HG03159 (cell line): ENCODE results near the gene UCKL1.
"Not testable (repeated sequence)": the region's sequence is repeated elsewhere in the genome, so short reads cannot be mapped to it uniquely, and the experiment has no call there.

Experiments
- ATAC-seq: cut with Tn5 transposase; IDR thresholded peaks from one replicate; pipeline ENCODE4 v1.9.1; 2021; ENCODE audit warnings: mild to moderate bottlenecking, moderate library complexity; ENCODE audit not compliant: unreplicated experiment

The UCKL1 gene

DNA sequence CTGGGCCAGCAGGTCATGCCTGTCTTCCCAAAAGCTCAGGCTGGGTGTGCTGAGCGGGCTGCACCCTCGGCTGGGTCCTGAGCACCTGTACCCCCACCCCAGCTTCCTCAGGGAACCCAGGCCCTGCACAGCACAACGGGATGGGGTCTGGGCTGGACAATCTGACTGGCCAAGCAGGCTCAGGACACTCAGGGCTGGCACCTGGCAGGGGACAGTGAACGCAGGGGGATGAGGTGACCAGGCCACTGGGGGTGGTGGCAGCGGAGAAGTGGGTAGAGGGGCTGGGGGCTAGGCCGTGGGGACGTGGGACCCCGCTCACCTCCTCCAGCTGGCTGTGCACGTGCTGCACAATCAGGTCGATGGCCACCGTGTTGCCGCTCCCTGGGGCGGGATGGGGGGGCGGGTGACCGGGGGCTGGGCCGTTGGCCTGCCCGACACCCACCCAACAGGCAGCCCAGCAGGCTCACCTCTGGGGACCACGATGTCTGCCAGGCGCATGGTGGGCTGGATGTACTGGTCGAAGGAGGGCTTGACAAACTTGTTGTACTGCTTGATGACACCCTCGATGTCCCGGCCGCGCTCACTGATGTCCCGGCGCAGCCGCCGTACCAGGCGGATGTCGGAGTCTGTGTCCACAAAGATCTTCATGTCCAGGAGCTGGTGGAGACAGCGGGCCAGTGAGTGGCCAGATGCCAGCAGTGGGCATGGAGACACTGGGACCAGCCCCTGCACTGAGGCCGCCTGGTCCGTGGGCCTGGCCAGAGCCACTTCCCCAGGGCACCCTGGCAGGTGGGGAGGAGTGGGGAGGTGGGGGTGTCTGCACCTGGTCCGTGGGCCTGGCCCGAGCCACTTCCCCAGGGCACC lies 11.9 kb downstream of the UCKL1 start:
- no peak for ATAC-seq

GRCh38 chr20:63943808-63944077 lies 12.5 kb downstream of the UCKL1 start:
- no peak for ATAC-seq

DNA sequence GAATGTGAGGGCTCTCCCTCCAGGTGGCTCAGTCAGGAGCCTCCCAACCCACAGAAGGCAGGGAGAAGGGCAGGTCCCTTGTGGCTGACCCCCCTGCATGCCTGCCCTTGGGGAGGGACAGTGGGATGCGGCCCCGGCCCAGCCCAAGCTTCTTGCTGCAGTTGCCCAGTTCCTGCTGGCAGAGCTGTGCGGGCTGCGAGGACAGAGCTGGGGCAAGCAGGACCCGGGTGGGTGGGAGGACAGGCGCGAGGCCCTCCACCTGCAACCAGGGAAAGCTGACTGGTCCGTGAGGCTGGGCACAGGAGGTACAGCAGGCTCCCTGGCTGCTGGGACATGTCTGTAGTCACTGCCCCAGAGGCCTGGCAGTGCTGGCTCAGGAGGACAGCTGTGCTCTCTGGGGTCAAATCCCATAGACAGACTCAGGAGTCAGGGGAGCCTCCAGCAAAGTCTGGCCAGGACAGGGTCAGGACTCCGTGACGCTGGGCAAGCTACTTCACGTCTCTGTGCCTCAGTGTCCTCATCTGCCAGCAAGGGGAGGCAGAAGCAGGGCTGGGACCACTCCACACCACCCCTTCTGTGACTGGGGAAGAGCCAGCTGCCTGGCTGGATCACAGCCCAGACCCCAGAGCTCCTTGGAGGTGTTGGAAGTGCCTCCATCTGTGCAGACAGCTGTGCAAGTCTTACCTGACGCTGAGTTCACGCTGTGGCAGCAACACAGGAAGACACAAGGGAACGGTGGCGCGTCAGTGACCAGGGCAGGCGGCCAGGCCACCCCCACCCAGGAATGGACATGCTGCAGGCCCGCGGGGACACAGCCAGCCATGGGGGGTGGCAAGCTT lies 13.0 kb downstream of the UCKL1 start:
- ATAC-seq, result no peak

- no peak for ATAC-seq
Observed at GRCh38 chr20:63942250-63942951, 13.8 kb downstream of the UCKL1 start.

DNA sequence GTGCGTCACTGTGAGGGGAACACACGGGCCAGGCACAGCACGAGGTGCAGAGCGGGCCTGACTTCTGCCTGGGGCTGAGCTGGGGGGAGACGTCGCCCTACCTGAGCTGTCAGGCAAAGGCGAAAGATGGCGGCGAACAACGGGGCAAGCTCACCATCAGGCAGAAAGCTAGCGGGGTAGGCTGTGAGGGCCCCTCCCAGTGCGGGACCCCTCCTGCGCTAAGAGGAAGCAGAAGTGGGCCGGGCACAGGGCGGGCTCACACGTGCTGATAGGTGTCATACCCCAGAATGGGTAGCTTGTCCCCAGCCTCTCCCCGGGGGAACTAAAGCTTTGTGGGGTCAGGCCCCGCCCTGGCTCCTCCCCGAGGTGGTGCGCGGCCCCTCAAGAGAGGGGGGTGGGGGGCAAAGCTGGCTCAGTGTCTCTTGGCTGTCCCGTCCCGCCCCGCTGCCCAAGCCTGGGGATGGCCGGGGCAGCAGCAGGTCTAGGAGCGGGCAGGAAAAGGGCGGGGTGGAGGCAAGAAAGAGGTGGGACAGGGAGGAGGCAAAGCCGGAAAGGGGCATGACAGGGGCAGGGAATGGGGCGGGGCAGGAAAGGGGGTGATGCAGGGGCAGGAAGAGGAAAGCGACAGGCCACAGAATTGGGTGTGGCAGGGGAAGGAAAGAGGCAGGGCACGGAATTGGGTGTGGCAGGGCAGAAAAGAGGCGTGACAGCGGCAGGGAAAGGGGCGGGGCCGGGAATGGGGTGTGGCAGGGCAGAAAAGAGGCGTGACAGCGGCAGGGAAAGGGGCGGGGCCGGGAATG lies 14.7 kb downstream of the UCKL1 start:
- ATAC-seq, result no peak

DNA sequence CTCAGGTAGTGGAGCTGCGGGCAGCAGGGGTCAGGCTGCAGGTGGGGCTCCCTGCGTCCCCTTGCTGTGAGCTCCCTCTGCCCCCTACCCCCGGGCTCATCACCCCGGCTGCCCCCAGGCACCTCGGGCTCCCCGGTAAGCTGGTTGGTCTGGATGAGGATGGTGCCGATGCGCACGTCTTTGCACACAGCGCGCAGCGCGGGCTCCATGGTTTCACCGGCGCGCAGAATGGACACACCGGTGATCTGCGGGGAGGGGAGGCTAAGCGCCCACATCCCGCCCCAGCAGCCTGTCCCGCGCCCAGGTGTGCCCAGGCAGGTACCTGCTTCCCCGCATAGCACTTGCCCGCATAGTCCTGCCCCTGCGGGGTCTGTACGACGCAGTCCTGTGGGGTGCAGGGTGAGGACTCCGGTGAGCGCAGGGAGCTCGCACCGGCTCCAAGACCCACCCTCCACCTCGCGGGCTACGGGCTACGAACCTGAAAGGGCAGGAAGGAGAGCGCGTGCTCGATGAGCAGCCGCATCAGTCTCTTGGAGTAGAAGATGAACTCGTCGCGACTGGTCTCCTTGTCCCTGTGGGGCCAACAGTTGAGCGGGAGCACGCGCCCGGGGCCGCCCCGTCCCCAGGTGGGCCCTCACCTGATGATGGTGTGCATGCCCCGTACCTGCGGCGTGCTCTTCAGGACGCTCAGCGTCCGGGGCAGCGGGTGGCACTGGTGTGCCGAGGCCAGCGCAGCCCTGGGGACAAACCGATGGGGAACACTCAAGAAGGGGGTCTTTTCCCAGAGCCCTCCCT lies 15.5 kb downstream of the UCKL1 start:
- ATAC-seq, result no peak

GRCh38 chr20:63940071-63940471 lies 16.1 kb downstream of the UCKL1 start:
- no peak for ATAC-seq

DNA sequence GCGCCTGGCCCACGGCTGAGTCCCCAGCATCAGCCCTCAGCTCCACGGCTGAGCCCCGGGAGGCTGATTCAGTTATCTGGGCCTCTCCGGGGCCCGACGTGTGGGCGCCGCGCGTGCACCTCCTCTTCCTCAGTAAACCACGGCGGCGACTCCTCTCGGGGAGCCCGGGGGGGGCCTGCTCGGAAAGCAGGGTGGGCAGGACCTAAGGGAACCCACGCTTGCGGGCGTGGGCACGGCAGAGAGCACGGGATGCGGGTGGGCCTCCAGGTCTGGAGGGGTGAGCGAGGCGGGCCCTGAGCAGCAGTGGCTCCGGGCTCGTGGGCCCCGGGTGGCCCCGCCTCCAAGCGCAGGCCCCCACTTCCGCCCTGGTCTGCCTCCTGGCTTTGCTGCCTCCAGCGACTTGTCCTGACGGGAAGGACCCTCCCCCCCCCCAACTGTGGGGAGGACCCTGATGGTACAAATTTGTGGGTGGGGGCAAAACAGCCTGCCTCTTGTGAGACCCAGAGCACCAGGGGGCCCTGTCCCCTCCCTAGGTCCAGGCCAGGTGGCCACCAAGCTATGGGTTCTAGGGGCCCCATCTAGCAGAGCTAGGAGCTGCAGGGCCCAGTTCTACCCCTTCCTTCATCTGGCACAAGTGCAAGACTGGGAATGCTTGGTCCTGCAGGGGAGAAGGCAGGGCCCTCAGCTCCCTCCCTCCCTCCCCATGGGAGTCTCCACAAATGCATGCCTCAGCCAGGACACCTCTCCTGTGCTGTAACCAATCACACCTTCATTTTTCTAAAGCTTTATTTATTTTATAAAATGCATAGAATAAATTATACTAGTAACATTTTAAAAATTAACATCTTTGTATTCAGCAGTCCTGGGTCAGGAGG lies 16.9 kb downstream of the UCKL1 start:
- ATAC-seq, result no peak

DNA sequence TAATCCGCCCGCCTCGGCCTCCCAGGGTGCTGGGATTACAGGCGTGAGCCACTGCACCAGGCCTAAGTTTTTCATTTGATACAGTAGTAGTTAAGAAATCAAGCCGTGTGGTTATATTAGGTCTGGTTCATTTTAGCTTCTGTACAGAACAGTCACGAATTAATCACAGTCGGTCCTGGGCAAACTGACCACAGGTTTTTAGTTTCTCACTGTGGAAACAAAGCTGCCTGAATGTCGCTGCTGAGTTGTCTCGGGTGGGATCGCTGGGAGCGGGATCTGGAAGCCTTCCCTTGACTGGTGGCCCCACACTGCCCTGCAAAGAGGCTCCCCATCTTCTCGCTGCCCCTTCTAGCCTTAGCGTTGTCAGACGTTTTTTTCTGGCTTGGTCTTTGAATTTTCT lies 18.6 kb downstream of the UCKL1 start:
- no peak for ATAC-seq

GRCh38 chr20:63935447-63935846 lies 20.8 kb downstream of the UCKL1 start:
- no peak for ATAC-seq

- ATAC-seq, result no peak
Observed at GRCh38 chr20:63934271-63935068, 21.7 kb downstream of the UCKL1 start.

DNA sequence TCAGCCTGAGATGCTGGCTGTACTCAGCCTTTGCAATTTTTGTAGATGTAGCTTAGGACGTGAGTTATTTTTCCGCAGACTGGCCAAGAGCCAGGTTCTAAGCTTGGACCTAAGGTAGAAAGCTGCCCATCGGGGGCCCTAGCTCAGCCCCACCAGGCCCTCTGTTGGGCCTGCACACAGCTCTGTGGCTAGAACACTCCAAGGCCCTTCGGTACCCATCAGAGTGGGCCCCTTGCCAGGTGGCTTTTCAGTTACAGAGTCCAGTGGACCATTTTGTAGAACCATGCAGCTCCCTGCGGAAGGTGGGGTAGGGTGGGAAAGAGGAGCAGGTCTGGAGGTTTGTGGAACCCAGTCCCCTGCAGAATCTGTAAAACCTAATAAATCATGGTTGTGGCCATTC lies 22.6 kb downstream of the UCKL1 start:
- ATAC-seq, result no peak

DNA sequence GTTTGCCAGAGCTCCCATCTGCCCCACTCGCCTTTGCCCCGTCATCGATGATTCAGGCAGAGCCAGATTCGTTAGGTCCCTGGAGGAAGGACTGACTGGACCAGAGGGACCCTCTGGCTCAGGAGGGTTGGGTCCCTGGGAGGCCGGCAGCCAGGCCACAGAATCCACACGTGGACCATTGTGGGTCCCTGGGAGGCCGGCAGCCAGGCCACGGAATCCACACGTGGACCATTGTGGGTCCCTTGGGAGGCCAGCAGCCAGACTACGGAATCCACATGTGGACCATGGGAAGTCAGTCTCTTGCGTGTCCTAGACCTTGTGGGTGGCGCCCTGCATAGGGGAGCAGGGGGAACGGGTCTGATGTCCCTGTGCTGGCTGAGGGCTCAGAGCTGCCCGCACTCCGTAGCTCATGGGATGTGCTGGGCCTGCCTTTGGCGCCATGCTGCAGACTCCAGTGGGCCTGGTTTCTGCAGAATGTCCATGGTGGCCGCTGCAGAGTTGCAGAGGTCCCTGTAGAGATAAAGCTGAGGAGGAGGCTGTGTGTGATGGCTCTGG lies 23.5 kb downstream of the UCKL1 start:
- no peak for ATAC-seq

DNA sequence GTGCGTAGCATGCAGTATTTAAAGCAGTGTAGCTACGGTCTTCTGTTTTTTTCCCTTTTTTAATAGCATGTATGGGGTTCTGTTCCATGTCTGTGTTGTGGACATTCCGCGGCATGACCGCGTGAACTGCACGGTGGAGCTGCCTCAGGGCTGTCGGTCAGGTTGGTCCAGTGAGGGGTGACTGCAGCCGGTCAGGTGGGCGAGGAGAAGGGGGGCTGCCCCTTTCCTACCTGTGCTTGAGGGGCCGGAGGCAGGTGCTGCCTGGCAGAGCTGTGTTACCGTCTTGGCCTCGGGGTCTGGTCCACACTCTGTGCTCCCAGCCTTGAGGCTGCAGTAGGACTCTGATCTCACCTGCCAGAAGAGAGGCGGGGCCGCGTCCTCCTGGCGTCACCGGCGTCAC lies 24.5 kb downstream of the UCKL1 start:
- ATAC-seq, result no peak

- ATAC-seq, result no peak
Observed at GRCh38 chr20:63930971-63931553, 25.2 kb downstream of the UCKL1 start.

DNA sequence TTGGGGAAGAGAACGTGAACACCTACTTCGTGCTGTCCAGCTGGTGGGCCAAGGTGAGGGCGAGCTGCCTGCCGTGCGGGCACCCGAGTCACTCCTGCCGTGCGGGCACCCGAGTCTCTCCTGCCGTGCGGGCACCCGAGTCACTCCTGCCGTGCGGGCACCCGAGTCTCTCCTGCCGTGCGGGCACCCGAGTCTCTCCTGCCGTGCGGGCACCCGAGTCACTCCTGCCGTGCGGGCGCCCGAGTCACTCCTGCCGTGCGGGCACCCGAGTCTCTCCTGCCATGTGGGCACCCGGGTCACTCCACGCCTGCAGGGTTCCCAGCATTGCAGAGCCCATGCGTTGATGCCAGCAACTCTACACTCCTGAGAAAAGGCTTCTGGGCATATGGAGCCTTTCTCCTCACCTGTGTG lies 26.7 kb downstream of the UCKL1 start:
- not testable (repeated sequence) for ATAC-seq

DNA sequence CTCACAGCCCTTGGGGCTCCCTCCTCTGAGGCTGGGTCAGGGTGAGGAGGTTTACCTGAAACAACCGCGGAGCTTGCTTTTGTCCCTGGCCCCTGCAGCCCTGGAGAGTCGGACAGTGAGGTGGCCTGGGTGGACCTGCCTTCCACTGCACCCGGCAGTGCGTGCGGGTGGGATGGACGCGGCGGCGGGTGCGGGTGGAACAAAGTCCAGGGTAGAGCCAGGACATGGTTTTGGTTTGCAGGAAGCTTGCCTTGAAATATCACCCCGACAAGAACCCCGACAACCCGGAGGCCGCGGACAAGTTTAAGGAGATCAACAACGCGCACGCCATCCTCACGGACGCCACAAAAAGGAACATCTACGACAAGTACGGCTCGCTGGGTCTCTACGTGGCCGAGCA lies 27.1 kb downstream of the UCKL1 start:
- no peak for ATAC-seq

GRCh38 chr20:63926298-63926697 lies 29.9 kb downstream of the UCKL1 start:
- ATAC-seq, result no peak
